GM21619 (cell line): ENCODE results near the gene LHFPL3.
"Not testable (repeated sequence)": the region's sequence is repeated elsewhere in the genome, so short reads cannot be mapped to it uniquely, and the experiment has no call there.

ENCODE experiments used
- ATAC-seq: cut with Tn5 transposase; IDR thresholded peaks from one replicate; pipeline ENCODE4 v1.9.1; 2021; ENCODE audit not compliant: unreplicated experiment

Gene LHFPL3

DNA sequence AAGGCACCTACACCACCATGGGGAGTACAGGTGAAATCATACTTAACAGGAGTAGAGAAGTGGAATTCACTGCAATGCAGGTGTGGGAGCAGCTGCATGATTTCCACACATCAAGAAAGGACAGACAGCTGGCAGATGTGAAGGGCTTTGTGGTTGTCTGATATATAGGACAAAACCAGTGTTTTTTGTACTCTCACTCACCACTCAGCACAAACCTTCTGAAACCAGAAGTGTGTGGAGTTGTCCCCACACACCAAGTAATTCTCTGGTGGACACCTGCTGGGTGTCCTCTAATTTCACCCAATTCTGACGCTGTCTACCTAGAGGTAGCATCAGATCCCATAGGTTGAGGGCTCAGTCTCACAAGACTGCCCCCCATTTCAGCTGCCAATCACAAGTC, 357.9 kb downstream of the LHFPL3 start:
- ATAC-seq: no peak

DNA sequence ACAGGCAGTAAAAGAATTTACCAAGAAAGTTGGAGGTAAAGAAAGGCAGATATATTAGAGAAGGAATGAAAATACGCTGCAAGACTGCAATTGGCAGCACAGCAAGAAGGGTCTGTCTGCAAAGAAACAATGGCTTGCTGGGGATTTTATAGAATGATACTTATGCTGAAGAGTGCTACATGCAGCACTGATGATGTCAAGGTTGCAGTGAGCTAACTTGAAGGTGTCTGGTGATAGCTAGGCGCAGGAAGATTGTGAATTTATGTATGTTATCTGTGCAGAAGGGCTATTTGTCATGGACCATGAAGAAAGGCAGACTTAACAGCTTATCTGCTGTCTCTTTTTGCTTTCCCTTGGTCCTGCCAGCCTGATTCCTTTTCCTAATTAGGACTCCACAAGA, 366.3 kb downstream of the LHFPL3 start:
- ATAC-seq: no peak

DNA sequence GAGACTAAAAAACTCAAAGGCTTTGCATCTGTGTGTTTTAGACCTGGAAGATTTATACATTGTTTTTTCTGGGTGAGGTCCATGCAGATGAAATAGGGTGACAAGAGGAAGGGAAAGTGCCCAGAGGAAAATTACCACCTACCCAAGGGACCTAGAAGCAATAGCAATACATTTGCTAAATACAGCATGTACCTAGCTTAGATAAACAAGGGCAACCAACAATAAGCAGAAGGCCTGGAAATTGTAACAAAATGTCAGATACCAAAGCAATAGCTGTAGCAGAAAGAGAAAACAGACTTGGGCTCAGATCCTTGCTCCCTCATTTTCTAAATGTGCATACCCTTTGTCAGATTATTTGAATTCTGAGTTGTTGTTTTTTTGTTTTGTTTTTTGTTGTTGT, 367.2 kb downstream of the LHFPL3 start:
- no peak for ATAC-seq

DNA sequence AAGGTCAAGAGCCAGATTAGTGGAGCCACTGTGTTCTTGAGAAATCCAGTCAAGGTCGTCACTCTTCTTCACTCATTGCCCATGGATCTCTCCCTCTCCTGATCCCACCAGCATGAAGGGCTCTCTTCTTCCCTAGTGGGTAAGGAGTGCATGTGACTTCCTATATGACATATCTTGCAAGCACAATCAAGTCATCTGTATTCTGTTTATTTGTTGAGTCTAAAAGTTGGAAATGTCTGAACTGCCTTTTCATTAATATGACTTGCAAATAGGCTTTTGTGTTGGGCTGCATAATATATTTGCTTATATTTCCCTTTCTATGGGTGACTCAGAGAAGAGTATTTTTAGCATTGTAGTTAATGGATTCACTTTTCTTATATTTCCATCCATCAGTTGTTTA, 371.9 kb downstream of the LHFPL3 start:
- no peak for ATAC-seq

DNA sequence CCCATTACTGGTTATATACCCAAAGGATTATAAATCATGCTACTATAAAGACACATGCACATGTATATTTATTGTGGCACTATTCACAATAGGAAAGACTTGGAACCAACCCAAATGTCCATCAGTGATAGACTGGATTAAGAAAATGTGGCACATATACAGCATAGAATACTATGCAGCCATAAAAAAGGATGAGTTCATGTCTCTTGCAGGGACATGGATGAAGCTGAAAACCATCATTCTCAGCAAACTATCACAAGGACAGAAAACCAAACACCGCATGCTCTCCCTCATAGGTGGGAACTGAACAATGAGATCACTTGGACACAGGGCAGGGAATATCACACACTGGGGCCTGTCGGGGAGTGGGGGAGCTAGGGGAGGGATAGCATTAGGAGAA, 392.6 kb downstream of the LHFPL3 start:
- ATAC-seq: not testable (repeated sequence)

DNA sequence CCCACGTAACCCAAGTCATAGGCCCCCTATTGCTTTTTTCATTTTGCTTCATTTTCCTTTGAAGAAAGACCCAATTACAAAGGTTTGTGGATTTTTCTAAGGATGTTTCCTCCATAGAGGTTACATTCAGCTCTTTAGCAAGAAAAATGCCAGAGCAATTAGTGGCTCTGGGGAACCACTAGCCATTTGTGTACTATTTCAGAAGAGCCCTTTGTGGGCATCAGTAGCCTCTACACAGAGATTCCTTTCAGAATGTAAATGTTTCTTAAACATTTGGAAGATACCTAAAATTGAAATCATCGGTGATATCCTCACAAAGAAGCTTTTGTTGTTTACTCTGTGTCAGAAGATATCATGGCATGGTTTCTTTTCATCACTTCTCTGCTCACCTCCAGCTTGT, 394.6 kb downstream of the LHFPL3 start:
- ATAC-seq: no peak

DNA sequence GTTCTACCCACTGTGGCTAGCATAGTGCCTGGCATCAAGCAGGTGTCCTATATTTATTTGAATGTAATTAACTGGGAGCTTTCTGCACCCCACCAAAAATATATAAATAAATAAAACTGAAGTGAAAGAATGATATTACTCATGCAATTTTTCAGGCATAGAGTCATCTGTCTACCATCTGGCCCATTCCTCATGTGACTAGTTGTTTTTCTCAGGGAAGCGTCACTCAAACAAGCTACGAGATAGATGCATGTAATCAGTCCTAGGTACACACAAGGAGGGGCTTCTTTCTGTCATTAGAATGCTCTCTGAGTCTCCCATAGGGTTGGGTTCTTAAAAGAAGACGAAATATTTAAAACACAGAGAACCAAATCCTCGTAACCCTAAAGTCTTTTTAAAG, 430.1 kb downstream of the LHFPL3 start:
- no peak for ATAC-seq

DNA sequence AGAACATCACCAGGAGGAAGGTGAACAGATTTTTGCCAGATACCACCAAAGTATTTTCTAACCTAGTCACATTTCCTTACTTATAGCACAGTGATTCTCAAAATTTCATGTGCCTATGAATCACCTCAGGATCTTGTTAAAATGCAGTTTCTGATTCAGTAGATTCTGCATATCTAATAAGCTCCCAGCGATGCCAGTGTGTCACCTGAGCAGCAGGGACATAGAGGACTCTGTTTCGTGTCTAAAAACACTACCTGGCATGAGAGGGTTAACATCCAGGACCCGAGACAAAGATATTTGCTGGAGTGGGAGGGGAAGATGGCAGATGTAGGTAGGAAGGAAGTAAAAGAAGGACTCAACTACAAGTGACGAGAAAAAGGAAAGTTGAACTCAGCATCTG, 433.5 kb downstream of the LHFPL3 start:
- ATAC-seq: no peak

DNA sequence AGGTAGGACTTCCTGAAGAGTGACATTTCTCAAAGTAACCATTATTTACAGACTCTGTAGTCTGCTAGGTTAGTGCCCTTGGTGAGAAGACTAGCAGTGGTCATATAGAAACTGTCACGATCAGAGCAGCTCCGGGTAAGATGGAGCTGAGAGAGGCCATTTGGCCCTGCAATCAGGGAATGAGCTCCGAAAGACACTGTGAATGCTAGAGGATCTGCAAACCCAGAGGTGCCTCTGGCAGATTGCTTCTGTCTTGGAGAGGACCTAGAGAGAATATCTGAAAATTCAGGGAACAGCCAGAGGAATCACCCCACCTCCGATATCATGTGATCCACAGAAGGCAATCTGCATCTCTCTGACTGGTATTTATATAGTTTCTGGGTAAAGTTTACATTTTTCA, 438.7 kb downstream of the LHFPL3 start:
- ATAC-seq: no peak

DNA sequence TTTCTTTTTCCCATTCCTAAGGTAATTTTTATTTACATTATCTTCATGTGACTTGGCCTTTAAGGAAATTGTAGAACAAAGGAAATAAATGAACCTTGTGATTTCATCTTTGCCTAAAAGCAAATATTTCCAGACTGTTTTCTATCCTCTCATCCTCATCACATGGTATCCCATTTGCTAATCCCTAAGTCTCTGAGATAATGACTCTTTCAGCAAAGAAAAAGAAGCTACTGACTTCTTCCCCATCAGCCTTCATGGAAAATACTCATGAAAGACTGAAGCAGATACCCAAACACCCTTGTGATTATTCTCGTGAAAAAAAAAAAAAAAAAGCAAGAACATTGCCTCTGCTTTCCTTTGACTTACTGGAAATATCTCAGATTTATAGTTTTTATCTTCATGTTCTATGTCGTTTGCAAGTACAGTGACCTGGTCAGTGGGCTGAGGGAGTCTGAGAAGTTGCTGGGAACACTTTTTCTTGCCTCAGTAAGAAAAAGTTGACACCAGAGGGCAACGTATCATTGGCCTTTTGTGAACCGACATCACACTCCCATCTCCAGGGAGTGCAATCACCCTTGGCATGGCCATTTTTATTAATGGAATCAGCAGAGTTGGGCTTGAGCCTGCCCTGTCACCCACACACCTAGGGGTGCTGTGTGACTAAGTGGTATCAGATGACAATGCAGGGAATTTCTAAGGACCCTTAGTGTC, 439.6 kb downstream of the LHFPL3 start:
- no peak for ATAC-seq

DNA sequence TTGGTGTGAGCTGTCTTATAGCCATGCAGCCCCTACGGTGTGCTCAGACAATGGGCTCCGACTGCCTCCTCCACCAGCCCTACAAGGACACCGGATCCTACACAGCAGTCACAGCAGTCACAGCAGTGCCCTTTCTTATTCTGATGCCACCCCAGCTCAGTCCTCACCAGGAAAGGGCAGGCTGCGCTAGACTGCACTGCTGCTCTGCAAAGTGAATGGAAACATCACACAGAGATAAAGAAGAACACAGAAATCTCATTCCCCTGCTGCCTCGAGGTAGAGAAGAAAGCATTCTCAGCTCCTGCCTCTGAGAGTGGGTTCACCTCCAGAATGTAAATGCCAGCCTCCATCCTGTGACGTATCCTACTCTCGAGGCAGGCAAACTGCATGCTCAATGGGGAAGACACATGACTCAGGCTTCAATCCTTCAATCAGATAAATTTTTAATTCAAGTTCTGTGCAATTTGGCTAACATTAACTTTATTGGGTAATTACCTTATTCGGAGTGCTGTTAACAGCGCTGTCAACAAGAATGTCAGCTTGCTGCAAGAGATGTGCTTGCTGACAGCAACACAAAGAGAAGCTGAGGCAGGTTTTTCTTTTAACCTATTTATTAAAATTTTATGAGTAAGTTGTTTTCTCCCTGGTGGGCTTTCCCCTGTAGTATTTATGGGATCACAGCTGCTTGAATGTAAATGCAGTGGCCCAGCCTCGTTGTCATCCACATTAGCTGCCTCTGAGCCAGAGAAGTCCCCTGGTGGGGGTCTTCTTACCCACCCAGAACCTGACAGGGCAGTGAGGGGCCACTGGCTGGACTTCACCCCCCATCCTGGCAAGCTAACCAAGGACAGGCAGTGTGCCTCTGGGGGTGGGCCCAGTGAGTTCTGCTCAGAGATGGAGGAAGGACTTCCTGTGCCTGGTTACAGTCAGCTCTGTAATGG, 444.3 kb downstream of the LHFPL3 start:
- ATAC-seq: no peak

DNA sequence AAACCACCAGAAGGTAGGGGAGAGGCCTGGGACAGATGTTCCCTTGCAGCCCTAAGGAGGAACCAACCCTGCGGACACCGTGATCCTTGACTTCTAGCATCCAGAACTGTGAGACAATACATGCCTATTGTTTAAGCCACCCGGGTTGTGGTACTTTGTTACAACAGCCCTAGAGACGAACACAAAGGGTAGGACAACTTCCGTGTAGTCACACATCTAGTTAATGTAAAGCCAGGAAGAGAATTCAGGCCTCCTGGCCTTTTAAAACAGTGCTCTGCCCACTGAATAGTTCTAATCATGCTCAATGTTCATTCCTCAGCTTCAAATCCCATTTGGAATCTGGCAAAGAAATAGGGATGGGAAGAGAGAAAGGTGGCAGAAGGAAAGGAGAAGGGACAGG, 445.4 kb downstream of the LHFPL3 start:
- no peak for ATAC-seq

DNA sequence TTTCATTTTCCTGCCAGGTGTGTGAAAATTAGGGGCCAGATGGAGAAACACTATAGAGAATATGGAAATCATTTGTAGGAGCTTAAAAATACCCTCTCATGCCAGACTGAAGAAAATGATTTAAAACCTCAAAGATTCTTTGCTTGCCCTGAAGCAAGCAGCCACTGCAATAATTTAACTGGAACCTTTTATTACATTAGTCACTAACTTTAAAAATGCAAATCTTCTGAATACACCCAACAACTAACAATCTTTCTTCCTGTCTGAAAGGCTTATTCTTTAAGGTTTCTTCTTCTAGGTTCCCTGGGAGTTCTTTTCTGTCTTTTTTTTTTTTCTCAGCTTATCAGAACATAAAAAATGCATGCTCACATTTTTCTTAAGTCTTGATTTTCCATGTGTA, 447.1 kb downstream of the LHFPL3 start:
- ATAC-seq: no peak

DNA sequence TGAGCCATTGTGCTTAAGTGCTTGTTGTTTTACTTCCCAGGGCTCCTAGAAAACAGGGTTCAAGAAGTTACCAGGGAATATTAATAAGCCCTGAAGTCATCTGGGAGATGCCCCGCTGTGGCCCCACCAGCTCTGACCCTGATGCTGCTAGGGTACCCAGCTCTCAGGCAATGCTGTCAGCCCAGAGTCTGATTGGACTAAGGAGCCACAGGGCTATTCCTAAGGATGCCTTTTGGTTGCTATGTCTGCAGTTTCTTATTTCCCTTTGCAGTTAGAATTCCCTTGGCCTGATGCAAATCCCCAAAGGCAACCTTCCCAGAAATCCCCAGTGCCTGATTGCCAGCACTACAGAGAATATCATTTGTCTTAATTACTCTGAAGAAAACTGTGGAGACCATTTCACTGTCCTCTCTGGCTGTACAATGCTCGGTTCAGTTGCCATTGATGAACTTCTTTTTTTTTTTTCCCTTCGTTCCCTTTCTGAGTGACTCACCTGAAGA, 448.9 kb downstream of the LHFPL3 start:
- no peak for ATAC-seq

DNA sequence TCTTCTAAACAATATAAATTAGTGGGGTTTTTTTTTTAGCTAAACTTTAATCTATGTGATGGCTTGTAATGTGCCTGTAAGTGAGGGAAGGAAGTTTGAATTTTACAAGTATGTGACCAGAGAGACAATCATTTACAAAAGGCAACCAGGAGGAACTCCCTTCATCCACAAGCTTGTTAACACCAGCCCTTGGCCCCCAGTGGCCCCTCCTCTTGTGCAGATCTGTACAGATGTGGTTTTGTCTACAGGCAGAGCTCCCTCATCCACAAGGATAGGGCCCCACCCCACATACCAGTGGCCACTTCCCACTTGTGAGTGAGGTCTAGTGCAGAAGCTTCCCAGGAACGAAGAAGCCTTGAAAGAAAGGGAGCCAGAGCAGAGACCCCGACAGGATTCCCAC, 451.5 kb downstream of the LHFPL3 start:
- no peak for ATAC-seq

DNA sequence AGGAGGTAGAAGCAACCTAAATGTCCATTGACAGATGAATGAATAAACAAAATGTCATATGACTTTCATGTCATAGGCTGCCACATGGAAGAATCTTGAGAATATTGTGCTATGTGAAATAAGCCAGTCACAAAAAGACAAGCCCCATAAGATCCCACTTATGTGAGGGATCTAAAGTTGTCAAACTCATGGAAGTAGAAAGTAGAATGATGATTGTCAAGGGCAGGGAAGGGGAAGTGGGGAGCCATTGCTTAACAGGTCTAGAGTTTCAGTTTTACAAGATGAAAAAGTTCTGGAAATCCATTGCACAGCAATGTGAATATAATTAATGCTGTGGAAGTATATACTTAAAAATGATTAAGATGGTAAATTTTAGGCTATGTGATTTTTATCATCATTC, 456.3 kb downstream of the LHFPL3 start:
- no peak for ATAC-seq

DNA sequence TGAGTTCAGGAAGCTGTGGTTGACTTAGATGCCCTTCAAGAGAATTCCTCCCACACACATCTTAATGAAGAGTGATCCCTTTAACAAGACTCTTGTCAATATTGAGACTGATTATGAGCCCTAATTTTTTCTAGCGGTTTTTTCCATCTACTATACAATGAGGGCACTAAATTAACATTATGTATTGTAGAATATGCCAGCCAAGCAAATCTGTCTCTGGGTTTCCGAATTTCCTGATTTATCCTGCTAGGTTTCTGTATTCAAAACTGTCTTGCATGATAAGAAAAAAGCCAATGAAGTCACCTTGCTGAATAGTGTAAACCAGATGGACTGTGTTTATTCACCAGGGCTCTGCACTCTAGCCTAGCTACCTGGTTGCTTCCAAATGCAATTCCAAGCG, 461.4 kb downstream of the LHFPL3 start:
- ATAC-seq: no peak

DNA sequence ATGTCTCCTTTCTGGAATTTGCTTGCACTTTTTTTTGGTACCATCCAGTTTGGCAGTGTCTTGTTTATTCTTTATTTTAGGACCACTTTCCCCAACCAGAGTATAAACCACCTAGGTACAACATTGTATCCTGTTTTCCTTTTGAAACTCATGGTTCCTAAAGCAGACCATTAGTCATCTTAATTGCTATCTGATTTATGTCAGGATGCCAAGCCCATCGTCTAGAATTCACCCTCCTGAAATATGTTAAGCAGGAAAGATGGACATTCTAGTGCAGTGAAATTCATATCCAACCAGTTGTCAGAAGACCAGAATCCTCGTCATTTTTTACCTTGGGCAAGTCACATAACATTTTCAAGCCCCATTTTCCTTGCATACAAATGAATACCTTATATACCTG, 462.0 kb downstream of the LHFPL3 start:
- ATAC-seq: no peak

DNA sequence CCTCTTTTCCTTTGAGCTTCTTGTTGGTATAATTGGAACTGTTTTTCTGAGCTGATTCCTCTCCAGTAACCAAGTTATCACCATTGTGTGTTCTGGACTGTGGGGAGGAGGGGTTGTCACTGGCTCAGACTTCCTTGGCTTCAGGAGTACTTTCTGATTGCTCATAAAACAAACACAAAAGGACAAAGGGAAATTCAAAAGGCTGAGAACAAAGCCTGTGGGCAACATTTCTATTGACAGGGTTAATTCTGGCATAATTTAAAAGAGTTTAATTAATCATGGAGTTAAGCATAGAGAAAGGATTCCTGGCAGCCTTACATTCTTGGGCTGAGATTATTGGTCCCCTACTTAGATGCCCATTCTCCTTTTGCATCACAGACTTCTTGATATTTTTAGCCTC, 462.7 kb downstream of the LHFPL3 start:
- no peak for ATAC-seq

DNA sequence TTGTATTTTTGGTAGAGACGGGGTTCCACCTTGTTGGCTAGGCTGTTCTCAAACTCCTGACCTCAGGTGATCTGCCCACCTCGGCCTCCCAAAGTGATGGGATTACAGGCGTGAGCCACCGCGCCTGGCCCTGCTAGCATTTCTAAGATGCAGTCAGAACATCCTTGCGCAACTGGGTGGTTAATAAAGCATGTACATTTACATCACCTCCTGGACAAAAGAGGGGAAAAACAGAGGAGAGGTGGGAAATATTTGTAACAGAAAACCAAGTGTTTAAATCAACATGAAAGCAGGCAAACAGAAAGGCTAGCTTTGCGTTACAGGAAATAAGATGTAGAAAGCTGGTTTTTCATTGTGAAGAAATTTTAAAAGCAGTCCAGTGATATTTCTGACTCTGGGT, 464.7 kb downstream of the LHFPL3 start:
- ATAC-seq: no peak

DNA sequence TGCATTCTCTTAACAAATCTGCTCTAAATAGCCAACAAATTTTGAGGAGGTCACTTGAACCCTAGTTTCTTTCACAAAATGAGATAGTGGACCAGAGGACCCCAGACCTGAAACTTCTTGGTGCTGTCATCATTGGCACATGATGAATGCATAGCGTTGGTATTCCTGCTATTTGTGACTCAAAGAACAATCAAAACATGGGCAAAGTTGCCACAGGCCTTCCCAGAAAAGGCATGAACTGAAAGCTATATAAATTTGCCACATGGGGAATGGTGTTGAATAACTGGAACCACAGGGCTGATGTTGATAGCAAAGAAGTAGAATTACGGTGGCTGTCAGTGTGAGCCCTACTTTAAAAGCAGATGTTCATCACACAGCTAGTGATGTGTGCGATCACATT, 465.8 kb downstream of the LHFPL3 start:
- no peak for ATAC-seq

DNA sequence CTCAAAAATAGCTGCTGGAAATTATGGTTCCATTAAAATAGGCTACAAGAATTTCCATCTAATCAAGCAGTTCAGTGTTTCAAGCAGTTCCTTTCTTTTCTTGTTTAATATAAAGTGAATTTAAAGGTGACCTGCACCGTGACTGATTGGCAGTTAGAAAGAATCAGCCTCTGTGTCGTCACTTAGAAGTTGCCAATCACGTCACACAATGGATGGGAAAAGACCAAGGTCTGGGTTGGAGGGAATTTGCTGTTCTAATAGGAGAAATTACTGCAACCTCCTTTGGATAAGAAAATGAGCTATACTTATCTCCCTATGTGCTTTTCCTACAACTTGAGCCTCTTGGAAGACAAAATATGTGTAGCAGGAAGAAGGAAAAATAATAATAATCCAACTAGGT, 466.2 kb downstream of the LHFPL3 start:
- ATAC-seq: no peak
